GM12878 (cell line): ENCODE measurements around the gene CTAG1A. TPM values are rescaled to one million over a fixed set of nuclear protein-coding genes. Genes with fewer than 3 reads are reported as not detected.

ENCODE experiments used
- ATAC-seq: fragments of 200-7000 bp; cut with Tn5 transposase; 3 replicates; pipeline ENCODE4 v1.9.1; 2020; ENCODE audit warnings: mild to moderate bottlenecking, moderate library complexity
- BruUV-seq: library from RNA; stranded (reverse); fragments of 400-500 nt; replicated peaks from 2 replicates; lab custom pipeline; 2021; lab: Mats Ljungman, UMichigan
- CTCF ChIA-PET: fragments of 300-600 bp; sonication (Branson Sonifier 250); formaldehyde crosslinking; extraction: SDS; loops from one replicate; lab custom pipeline; 2021; ENCODE audit warnings: inconsistent platforms; lab: Yijun Ruan, JAX
- POLR2A ChIA-PET: fragments of 350-600 bp; formaldehyde crosslinking; extraction: SDS; loops from one replicate; lab custom pipeline; 2021; ENCODE audit warnings: inconsistent platforms; lab: Charles Lee
- RAD21 ChIA-PET: fragments of 300-600 bp; sonication (Branson Sonifier 250); formaldehyde crosslinking; loops from one replicate; lab custom pipeline; 2023; ENCODE audit warnings: antibody characterized with exemption; ENCODE audit not compliant: unreplicated experiment; lab: Charles Lee
- SMC1A ChIA-PET: fragments of 300-600 bp; sonication (Branson Sonifier 250); formaldehyde crosslinking; loops from one replicate; lab custom pipeline; 2023; ENCODE audit not compliant: unreplicated experiment, uncharacterized antibody; lab: Charles Lee
- DNase-seq: peaks from one replicate; pipeline ENCODE4 v3.0.0-alpha.2; 2011; ENCODE audit warnings: low read depth, low spot score
- FAIRE-seq: peaks from 3 replicates; lab custom pipeline; 2011; peaks lifted over from hg19 to GRCh38; lab: Jason Lieb, UNC
- H2AFZ ChIP-seq: 2 replicates; pipeline ENCODE4 v1.6.0; 2011; ENCODE audit warnings: low read depth, low read length, control low read depth; ENCODE audit not compliant: control insufficient read depth
- H3K27ac ChIP-seq: 2 replicates; pipeline ENCODE4 v1.5.1; 2011; ENCODE audit warnings: control low read depth; ENCODE audit not compliant: control insufficient read depth, insufficient read depth
- H3K27me3 ChIP-seq, 2 experiments: replicated peaks in 1 of 2; 2 replicates each; pipeline versions ENCODE4 v1.6.0 to v1.6.1; 2011; ENCODE audit warnings: low read length in 1 of 2; ENCODE audit not compliant: control insufficient read depth in 2 of 2, insufficient read depth in 2 of 2
- H3K36me3 ChIP-seq, 2 experiments: 2 replicates each; pipeline ENCODE4 v1.5.1; 2011; ENCODE audit warnings: low read length in 1 of 2; ENCODE audit not compliant: control insufficient read depth in 2 of 2, insufficient read depth in 2 of 2
- H3K4me1 ChIP-seq: 2 replicates; pipeline ENCODE4 v1.6.1; 2011; ENCODE audit warnings: mild to moderate bottlenecking, low read length, moderate library complexity, mixed read lengths; ENCODE audit not compliant: control insufficient read depth, insufficient read depth
- H3K4me2 ChIP-seq: 2 replicates; pipeline ENCODE4 v1.6.0; 2011; ENCODE audit warnings: control low read depth; ENCODE audit not compliant: control insufficient read depth, insufficient read depth
- H3K4me3 ChIP-seq: fragments of 200-600 bp; sonication (generic); 2 replicates; pipeline ENCODE4 v1.5.1; 2016
- H3K79me2 ChIP-seq: 2 replicates; pipeline ENCODE4 v1.6.0; 2011; ENCODE audit warnings: low read length; ENCODE audit not compliant: control insufficient read depth, insufficient read depth
- H3K9ac ChIP-seq: 2 replicates; pipeline ENCODE4 v1.8.0; 2011; ENCODE audit warnings: low read length, control low read depth, mixed read lengths; ENCODE audit not compliant: control insufficient read depth, insufficient read depth
- H3K9me3 ChIP-seq: replicated peaks from 3 replicates; pipeline ENCODE4 v1.5.1; 2011; ENCODE audit warnings: mild to moderate bottlenecking, low read length; ENCODE audit not compliant: control insufficient read depth, insufficient read depth
- H4K20me1 ChIP-seq: 2 replicates; pipeline ENCODE4 v1.6.0; 2011; ENCODE audit not compliant: control insufficient read depth, insufficient read depth
- CEBPB ChIP-seq, 2 experiments: fragments of 150-350 bp in 1 of 2; IDR thresholded peaks; 2 replicates each; pipeline ENCODE4 v1.6.1; 2012 to 2014; ENCODE audit warnings: low read depth in 2 of 2, low read length in 2 of 2, borderline replicate concordance in 1 of 2, inconsistent platforms in 1 of 2
- CHD4 ChIP-seq: fragments of 200-600 bp; sonication (generic); IDR thresholded peaks from 2 replicates; pipeline ENCODE4 v1.6.1; 2016; ENCODE audit warnings: mild to moderate bottlenecking
- DPF2 ChIP-seq: fragments of 450-650 bp; IDR thresholded peaks from 2 replicates; pipeline ENCODE4 v1.6.1; 2017; ENCODE audit warnings: mild to moderate bottlenecking
- EED ChIP-seq: sonication (generic); IDR thresholded peaks from 2 replicates; pipeline ENCODE4 v1.6.1; 2016; ENCODE audit warnings: antibody characterized with exemption, low read depth
- JUNB ChIP-seq: IDR thresholded peaks from 2 replicates; pipeline ENCODE4 v1.6.1; 2016; ENCODE audit warnings: antibody characterized with exemption, mild to moderate bottlenecking
- MEF2A ChIP-seq: IDR thresholded peaks from 2 replicates; pipeline ENCODE4 v1.6.1; 2011; ENCODE audit warnings: low read depth, mild to moderate bottlenecking, low read length, moderate library complexity; ENCODE audit not compliant: insufficient read depth
- MTA3 ChIP-seq: IDR thresholded peaks from 2 replicates; pipeline ENCODE4 v1.6.1; 2012; ENCODE audit warnings: low read length, inconsistent platforms, borderline replicate concordance
- NFYB ChIP-seq: IDR thresholded peaks from 2 replicates; pipeline ENCODE4 v1.6.1; 2011; ENCODE audit warnings: low read depth, mild to moderate bottlenecking, low read length, improper control_type of control experiment, moderate library complexity; ENCODE audit not compliant: insufficient read depth
- POU2F2 ChIP-seq: IDR thresholded peaks from 3 replicates; pipeline ENCODE4 v1.6.1; 2011; ENCODE audit warnings: low read depth, mild to moderate bottlenecking, low read length, borderline replicate concordance
- PRDM15 ChIP-seq: fragments of 450-650 bp; formaldehyde crosslinking; IDR thresholded peaks from 2 replicates; pipeline ENCODE4 v1.4.0; 2020; ENCODE audit warnings: mild to moderate bottlenecking, moderate library complexity
- SIX5 ChIP-seq: IDR thresholded peaks from 2 replicates; pipeline ENCODE4 v1.6.1; 2011; ENCODE audit warnings: mild to moderate bottlenecking, low read depth, low read length, moderate library complexity; ENCODE audit not compliant: severe bottlenecking
- YBX1 ChIP-seq: fragments of 450-650 bp; IDR thresholded peaks from 2 replicates; pipeline ENCODE4 v1.6.1; 2016; ENCODE audit warnings: antibody characterized with exemption
- YY1 ChIP-seq: IDR thresholded peaks from 2 replicates; pipeline ENCODE4 v1.6.1; 2011; ENCODE audit warnings: low read depth, mild to moderate bottlenecking, low read length
- ZBTB11 ChIP-seq: fragments of 450-650 bp; formaldehyde crosslinking; IDR thresholded peaks from 2 replicates; pipeline ENCODE4 v1.5.0; 2022; ENCODE audit warnings: mild to moderate bottlenecking, missing genetic modification characterization
- ZSCAN29 ChIP-seq: fragments of 450-650 bp; IDR thresholded peaks from 2 replicates; pipeline ENCODE4 v1.6.1; 2017; ENCODE audit warnings: mild to moderate bottlenecking, moderate library complexity
- WGBS: methylation state at CpG from one replicate; pipeline ENCODE4 v1.1.6; 2016; ENCODE audit warnings: low lambda C conversion rate; ENCODE audit not compliant: insufficient replicate concordance, insufficient coverage; ENCODE audit errors: missing lambda C conversion rate; 5-methylcytosine and 5-hydroxymethylcytosine counted together
- in situ Hi-C: fragments of 300-500 bp; cut with MboI; formaldehyde crosslinking; loops from 9 replicates; pipeline ENCODE4 v1.14.3; 2018; ENCODE audit warnings: mixed read lengths
- intact Hi-C: fragments of 100-400 bp; cut with micrococcal nuclease; formaldehyde crosslinking; loops from one replicate; pipeline ENCODE4 v1.14.2; 2022; ENCODE audit not compliant: unreplicated experiment
- polyA plus RNA-seq, 11 experiments: library from polyadenylated mRNA; depleted of rRNA in 4 of 11; unstranded in 6 of 11; stranded (reverse) in 5 of 11; fragments of >200 nt; fragmentation: Nextera tagmentation in 4 of 11; fragmentation: Illumina TruSeq in 1 of 11; extraction: Ambion mirVana in 4 of 11; extraction: Trizol in 1 of 11; gene quantifications; 1 replicate in 1 of 11; 2 replicates in 10 of 11; pipeline versions ENCODE4 v1.2.1 to v1.2.3, GENCODE V29; 2011 to 2016; ENCODE audit warnings: inconsistent platforms in 2 of 11, missing spikeins in 2 of 11, low read depth in 1 of 11
- total RNA-seq, 4 experiments: library from RNA; depleted of rRNA in 3 of 4; stranded (reverse); fragments of >200 nt in 3 of 4; fragmentation: Illumina TruSeq in 1 of 4; extraction: Trizol in 1 of 4; gene quantifications; 2 replicates each; pipeline versions ENCODE4 v1.2.1 to v1.2.3, GENCODE V29; 2013 to 2021

Gene CTAG1A
- total and polyA plus RNA-seq, 10 of the 15 experiments (the other 5 are each of a cell fraction or from before 2014, with no cell fraction given): not detected

DNA sequence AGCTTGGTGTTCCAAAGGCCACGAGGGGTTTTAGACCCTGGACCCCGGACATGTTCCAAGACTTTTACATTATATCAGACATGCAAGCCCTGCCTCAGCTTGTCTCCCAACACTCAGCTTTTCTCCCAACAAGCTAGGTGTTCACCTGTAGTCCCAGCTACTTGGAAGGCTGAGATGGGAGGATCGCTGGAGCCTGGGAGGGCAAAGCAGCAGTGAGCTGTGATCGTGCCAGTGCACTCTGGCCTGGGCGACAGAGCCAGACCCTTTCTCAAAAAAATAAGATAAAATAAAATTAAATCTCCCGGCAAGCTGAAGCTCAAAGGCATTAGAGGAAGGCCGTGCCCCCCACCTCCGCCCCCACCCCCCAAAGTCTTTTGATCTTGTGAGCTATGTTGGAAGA is 13.7 kb downstream of the CTAG1A start (continued):
- TF ChIP-seq DPF2 (no peak), SIX5 (no peak)

DNA sequence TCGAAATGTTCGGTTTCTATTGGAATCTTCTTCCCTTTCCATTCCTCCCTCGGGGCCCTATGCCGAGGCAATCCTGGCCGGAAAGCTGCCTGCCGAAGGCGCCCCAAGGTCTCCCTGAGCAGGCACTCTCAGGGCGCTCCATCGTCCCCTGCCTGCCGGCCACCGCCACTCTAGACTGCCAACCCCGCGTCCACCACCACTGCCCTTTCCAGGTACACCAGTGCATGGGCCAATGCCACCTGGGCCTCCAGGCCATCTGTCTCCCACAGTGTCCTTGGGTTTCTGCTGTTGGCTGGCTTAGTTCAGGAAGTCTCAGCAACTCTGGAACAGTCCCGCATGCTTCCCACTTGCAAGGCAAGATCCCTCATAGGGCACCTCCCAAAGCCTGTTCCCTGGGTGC is 14.6 kb downstream of the CTAG1A start:
- CTCF ChIA-PET: interaction anchor here (0.6 to 0.7 kb wide), 2 partner anchors 110 to 319 kb away, joined by 3 read pairs; no protein-coding TSS in a partner anchor
- H4K20me1 ChIP-seq: no peaks in the 10 kb centered on the region
- H3K4me1 ChIP-seq: no peaks in the 10 kb centered on the region
- 56% methylated on average over 14 of the region's 14 CpGs for WGBS
- no TSS peak for BruUV-seq
- in situ Hi-C loops: loop anchor here (25.0 kb wide), 1 partner anchor 138 kb away; no protein-coding TSS in a partner anchor
- no peak for DNase-seq
- intact Hi-C loops: no loop called here
- H3K79me2 ChIP-seq: no peaks in the 10 kb centered on the region
- H3K27ac ChIP-seq: no peak overlapping the region
- RAD21 ChIA-PET: no interaction called here
- no peak for FAIRE-seq
- H3K4me2 ChIP-seq: no peak overlapping the region
- no peak overlapping the region for H3K9ac ChIP-seq
- H3K27me3 ChIP-seq: no peaks in the 10 kb centered on the region
- no peaks in the 10 kb centered on the region for H3K36me3 ChIP-seq
- no peaks in the 10 kb centered on the region; the same call in 2 of the 3 replicates for H3K9me3 ChIP-seq
- ATAC-seq: no peak
- SMC1A ChIA-PET: no interaction called here
- no peak overlapping the region for H3K4me3 ChIP-seq
- POLR2A ChIA-PET: no interaction called here
- H2AFZ ChIP-seq: no peak overlapping the region
- TF ChIP-seq MEF2A (no peak), EED (no peak), MTA3 (no peak), CEBPB (IDR thresholded peaks at IDR 0.05; ENCODE audit: borderline replicate concordance in 1 of 2, low read depth in 2 of 2, low read length in 2 of 2) (no peak), PRDM15 (no peak), ZBTB11 (CRISPR knock-in tag) (no peak), POU2F2 (no peak), ZSCAN29 (no peak), YBX1 (no peak), CHD4 (no peak), YY1 (no peak), JUNB (no peak), NFYB (no peak)
